CD8-positive, alpha-beta memory T cell (primary cell): Measurements from ENCODE around the gene NXN. TPM values are rescaled to one million over a fixed set of nuclear protein-coding genes. Genes with fewer than 3 reads are reported as not detected.
"Not testable (repeated sequence)": the region's sequence is repeated elsewhere in the genome, so short reads cannot be mapped to it uniquely, and the experiment has no call there.

Experiments used
- CTCF ChIA-PET: fragments of 350-600 bp; sonication (Branson Sonifier 250); formaldehyde crosslinking; loops from one replicate; lab custom pipeline; 2021; ENCODE audit warnings: antibody characterized with exemption; lab: Charles Lee
- POLR2A ChIA-PET: fragments of 350-600 bp; sonication (Branson Sonifier 250); formaldehyde crosslinking; loops from one replicate; lab custom pipeline; 2021; ENCODE audit warnings: antibody characterized with exemption; lab: Charles Lee
- DNase-seq, 5 donors: peaks; one replicate each; pipeline versions ENCODE4 v3.0.0 to v3.0.0-alpha.2; 2020 to 2022; ENCODE audit warnings: mixed read lengths in 1 of 5
- H3K27ac ChIP-seq: one replicate; pipeline ENCODE4 v1.7.0; 2013; ENCODE audit warnings: low read depth, mild to moderate bottlenecking, low read length, moderate library complexity
- H3K27me3 ChIP-seq: 2 replicates; pipeline ENCODE4 v1.7.0; 2013; ENCODE audit warnings: low read length, mild to moderate bottlenecking; ENCODE audit not compliant: insufficient read depth, poor library complexity, severe bottlenecking
- H3K36me3 ChIP-seq: 2 replicates; pipeline ENCODE4 v1.7.0; 2013; ENCODE audit warnings: mild to moderate bottlenecking, low read length, moderate library complexity; ENCODE audit not compliant: insufficient read depth
- H3K4me1 ChIP-seq: 2 replicates; pipeline ENCODE4 v1.7.0; 2013; ENCODE audit warnings: mild to moderate bottlenecking, low read length, moderate library complexity; ENCODE audit not compliant: insufficient read depth
- H3K4me3 ChIP-seq: 2 replicates; pipeline ENCODE4 v1.7.0; 2013; ENCODE audit warnings: mild to moderate bottlenecking, low read length
- H3K9me3 ChIP-seq: 2 replicates; pipeline ENCODE4 v1.7.0; 2013; ENCODE audit warnings: mild to moderate bottlenecking, low read length
- H3K27ac Mint-ChIP-seq, 8 donors: one replicate each; pipeline ENCODE4 v1.8.0; 2020 to 2021; ENCODE audit warnings: mixed read lengths in 8 of 8, mild to moderate bottlenecking in 6 of 8, inconsistent platforms in 3 of 8, moderate library complexity in 3 of 8
- H3K27me3 Mint-ChIP-seq, 2 donors: one replicate each; pipeline ENCODE4 v1.8.0; 2020 to 2021; ENCODE audit warnings: mixed read lengths in 2 of 2, mild to moderate bottlenecking in 1 of 2, moderate library complexity in 1 of 2
- H3K36me3 Mint-ChIP-seq, 3 donors: one replicate each; pipeline ENCODE4 v1.8.0; 2020 to 2021; ENCODE audit warnings: mixed read lengths in 3 of 3, inconsistent platforms in 1 of 3, mild to moderate bottlenecking in 1 of 3
- H3K4me1 Mint-ChIP-seq, 3 donors: one replicate each; pipeline ENCODE4 v1.8.0; 2020 to 2021; ENCODE audit warnings: mixed read lengths in 3 of 3, inconsistent platforms in 1 of 3, mild to moderate bottlenecking in 1 of 3
- H3K4me3 Mint-ChIP-seq, 7 donors: one replicate each; pipeline ENCODE4 v1.8.0; 2020 to 2021; ENCODE audit warnings: mixed read lengths in 7 of 7, mild to moderate bottlenecking in 6 of 7, moderate library complexity in 4 of 7, inconsistent platforms in 2 of 7
- H3K9me3 Mint-ChIP-seq, 5 donors: one replicate each; pipeline ENCODE4 v1.8.0; 2020 to 2022; ENCODE audit warnings: mixed read lengths in 5 of 5, mild to moderate bottlenecking in 3 of 5, moderate library complexity in 2 of 5, inconsistent platforms in 1 of 5
- polyA plus RNA-seq: library from polyadenylated mRNA; unstranded; fragments of 300-500 nt; fragmentation: Illumina TruSeq; gene quantifications from one replicate; pipeline ENCODE4 v1.2.3, GENCODE V29; 2021
- total RNA-seq, 2 experiments: library from RNA; stranded (reverse); gene quantifications; one replicate each; pipeline ENCODE4 v1.2.3, GENCODE V29; 2021

Gene NXN
- total and polyA plus RNA-seq, 3 experiments from 2014 or later = 0.08 to 0.42 (median 0.31) TPM

DNA sequence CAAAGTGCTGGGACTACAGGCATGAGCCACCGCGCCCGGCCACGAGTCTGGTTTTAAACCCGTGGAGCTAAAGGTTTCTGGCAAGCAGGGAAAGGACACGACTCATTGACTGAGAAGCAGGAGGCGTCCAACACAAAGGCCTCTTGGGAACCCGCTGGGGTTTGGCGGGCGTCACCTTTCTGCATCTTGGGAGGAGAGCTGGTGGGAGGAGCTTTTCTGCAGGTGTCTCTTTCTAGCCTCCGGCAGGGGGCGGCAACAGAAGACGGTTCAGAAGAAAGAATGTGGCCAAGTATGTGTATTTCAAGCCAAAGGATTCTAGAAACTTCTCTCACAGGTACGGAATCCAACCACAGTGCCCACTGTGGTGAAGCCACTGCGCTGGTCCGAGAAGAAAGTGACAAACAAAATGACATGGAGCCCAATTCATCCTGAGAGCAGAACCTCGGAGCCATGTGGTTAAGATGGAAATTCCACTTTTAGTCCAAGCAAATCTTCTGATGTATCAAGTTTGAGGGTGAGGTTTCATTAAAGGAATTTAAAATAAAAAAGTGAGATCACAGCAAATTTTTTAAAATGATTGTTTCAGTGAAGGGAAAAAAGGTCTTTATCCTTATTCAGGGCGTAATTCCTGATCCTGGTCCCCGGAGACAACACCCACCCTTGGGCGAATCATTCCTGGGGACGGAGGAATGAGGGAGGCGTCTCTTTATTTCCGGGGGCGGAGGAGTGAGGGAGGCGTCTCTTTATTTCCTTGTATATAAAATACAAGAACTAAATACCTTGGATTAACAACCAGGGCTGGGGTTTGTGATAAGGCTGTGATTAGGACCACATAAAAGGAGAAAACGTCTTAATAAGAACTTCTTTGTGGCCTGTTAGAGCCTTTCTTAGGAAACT lies 99.8 kb downstream of the NXN start:
- Mint-ChIP-seq H3K27me3 (peaks cover 34 to 35% of the 10 kb centered on the region in 2 donors), H3K36me3 (no peaks in the 10 kb centered on the region), H3K9me3 (no peaks in the 10 kb centered on the region), H3K4me3 (no peak overlapping the region), H3K4me1 (peaks cover 7 to 10% (median 9%) of the 10 kb centered on the region in 3 donors), H3K27ac (peak overlapping the region in 1 of 8 donors; percentile 77)
- DNase-seq = peak; percentile 49 to 78 (median 51)
- H3K4me3 ChIP-seq = no peak overlapping the region
- H3K27me3 ChIP-seq = no peaks in the 10 kb centered on the region
- CTCF ChIA-PET = interaction anchor here (0.6 to 2.7 kb wide), 5 partner anchors 12 to 121 kb away, joined by 3 to 18 read pairs (median 6); partner anchors contain the start of gene TIMM22
- no peaks in the 10 kb centered on the region for H3K4me1 ChIP-seq
- H3K9me3 ChIP-seq = no peaks in the 10 kb centered on the region
- POLR2A ChIA-PET = interaction anchor here (0.5 to 1.1 kb wide), 2 partner anchors 70 to 101 kb away, joined by 4 to 5 read pairs; no protein-coding TSS in a partner anchor
- no peaks in the 10 kb centered on the region for H3K36me3 ChIP-seq
- no peak overlapping the region for H3K27ac ChIP-seq

GRCh38 chr17:877630-878029 lies 101.9 kb downstream of the NXN start:
- DNase-seq = no peak
- no peaks in the 10 kb centered on the region for H3K9me3 Mint-ChIP-seq
- H3K4me1 Mint-ChIP-seq = peaks cover 7 to 10% (median 9%) of the 10 kb centered on the region in 3 donors
- no peak overlapping the region for H3K27ac Mint-ChIP-seq
- H3K27me3 Mint-ChIP-seq = peaks cover 30 to 31% of the 10 kb centered on the region in 2 donors
- Histone ChIP-seq H3K4me1 (no peaks in the 10 kb centered on the region), H3K27me3 (no peaks in the 10 kb centered on the region), H3K27ac (no peak overlapping the region), H3K9me3 (no peaks in the 10 kb centered on the region), H3K4me3 (no peak overlapping the region), H3K36me3 (no peaks in the 10 kb centered on the region)
- no peak overlapping the region for H3K4me3 Mint-ChIP-seq
- H3K36me3 Mint-ChIP-seq = no peaks in the 10 kb centered on the region
- ChIA-PET CTCF (interaction anchor here (0.8 to 2.7 kb wide), 2 partner anchors 103 to 119 kb away, joined by 3 to 10 read pairs; partner anchors contain the start of gene TIMM22), POLR2A (no interaction called here)

DNA sequence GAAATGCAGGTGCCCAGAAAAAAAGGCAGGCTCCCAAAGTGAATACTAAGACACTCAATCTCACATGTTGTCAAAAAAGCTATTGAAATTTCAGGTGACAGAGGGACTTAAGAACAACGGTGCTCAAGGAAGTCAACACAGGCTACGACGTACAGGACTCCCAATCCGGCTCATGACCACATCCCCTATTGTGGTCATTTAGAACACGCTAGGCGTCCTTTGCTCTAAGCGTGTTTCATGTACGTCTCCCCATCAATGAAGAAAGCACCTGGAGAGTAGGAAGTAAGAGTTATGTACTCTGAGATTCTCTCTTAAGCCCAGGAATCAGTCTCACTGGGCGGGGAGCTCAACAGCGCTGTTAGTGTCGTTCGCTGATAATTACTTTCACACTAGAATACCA lies 103.3 kb downstream of the NXN start:
- Mint-ChIP-seq H3K4me1 (peaks cover 7 to 10% (median 9%) of the 10 kb centered on the region in 3 donors), H3K27ac (no peak overlapping the region), H3K9me3 (no peaks in the 10 kb centered on the region), H3K36me3 (no peaks in the 10 kb centered on the region), H3K27me3 (peaks cover 29 to 34% of the 10 kb centered on the region in 2 donors), H3K4me3 (peak overlapping the region in 1 of 7 donors; percentile 49)
- H3K4me1 ChIP-seq = no peaks in the 10 kb centered on the region
- H3K9me3 ChIP-seq = no peaks in the 10 kb centered on the region
- H3K4me3 ChIP-seq = no peak overlapping the region
- H3K36me3 ChIP-seq = no peaks in the 10 kb centered on the region
- CTCF ChIA-PET = interaction anchor here (1.3 to 1.5 kb wide), 2 partner anchors 105 to 120 kb away, joined by 4 to 6 read pairs; partner anchors contain the start of gene TIMM22
- POLR2A ChIA-PET = interaction anchor here (0.6 to 0.7 kb wide), 2 partner anchors 24 to 947 kb away, joined by 4 to 10 read pairs; no protein-coding TSS in a partner anchor
- DNase-seq = peak in 3 of 5 donors; percentile 29 to 75 (median 56)
- no peak overlapping the region for H3K27ac ChIP-seq
- H3K27me3 ChIP-seq = no peaks in the 10 kb centered on the region

DNA sequence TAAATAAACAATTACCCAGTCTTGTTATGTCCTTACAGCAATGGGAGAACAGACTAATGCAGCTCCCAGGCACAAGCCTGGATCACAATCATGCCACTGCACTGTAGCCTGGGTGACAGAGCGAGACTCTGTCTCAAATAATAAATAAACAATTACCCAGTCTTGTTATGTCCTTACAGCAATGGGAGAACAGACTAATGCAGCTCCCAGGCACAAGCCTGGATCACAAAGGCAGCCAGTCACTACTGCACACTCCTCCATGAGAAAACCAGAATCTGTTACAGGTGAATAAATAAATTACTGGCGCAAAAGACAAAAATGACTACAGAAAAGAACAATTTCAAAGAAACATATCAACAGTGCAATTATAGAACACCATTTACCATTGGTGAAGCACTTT lies 105.0 kb downstream of the NXN start:
- H3K27ac Mint-ChIP-seq, H3K36me3 Mint-ChIP-seq, H3K27ac ChIP-seq, CTCF ChIA-PET, H3K4me3 Mint-ChIP-seq, H3K4me1 Mint-ChIP-seq, H3K4me1 ChIP-seq, H3K36me3 ChIP-seq, POLR2A ChIA-PET, DNase-seq, H3K4me3 ChIP-seq, H3K9me3 Mint-ChIP-seq, H3K27me3 ChIP-seq, H3K9me3 ChIP-seq: not testable (repeated sequence)
- peaks cover 30 to 31% of the 10 kb centered on the region in 2 donors for H3K27me3 Mint-ChIP-seq

DNA sequence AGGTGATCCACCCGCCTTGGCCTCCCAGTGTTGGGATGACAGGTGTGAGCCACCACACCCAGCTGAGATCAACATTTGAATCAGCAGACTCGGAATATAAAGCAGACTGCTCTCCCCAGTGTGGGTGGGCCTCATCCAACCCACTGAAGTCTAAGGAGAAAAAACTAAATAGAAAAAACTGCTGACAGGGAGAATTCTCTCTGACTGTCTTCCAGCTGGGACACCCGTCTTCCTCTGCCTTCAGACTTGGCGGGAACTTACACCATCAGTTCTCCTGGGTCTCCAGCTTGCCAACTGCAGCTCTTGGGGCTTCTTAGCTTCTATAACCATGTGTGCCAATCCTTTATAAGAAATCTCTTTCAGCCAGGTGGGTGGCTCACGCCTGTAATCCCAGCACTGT lies 106.7 kb downstream of the NXN start:
- Mint-ChIP-seq H3K4me1 (peaks cover 5 to 6% (median 6%) of the 10 kb centered on the region in 3 donors), H3K27me3 (peaks cover 38 to 42% of the 10 kb centered on the region in 2 donors)

GRCh38 chr17:871751-872519 lies 107.6 kb downstream of the NXN start:
- ChIA-PET CTCF (no interaction called here), POLR2A (no interaction called here)
- Mint-ChIP-seq H3K9me3 (no peaks in the 10 kb centered on the region), H3K4me1 (peaks cover 4 to 6% (median 5%) of the 10 kb centered on the region in 3 donors), H3K36me3 (no peaks in the 10 kb centered on the region), H3K27me3 (peaks cover 37 to 40% of the 10 kb centered on the region in 2 donors), H3K27ac (peak overlapping the region in 1 of 8 donors; percentile 7), H3K4me3 (no peak overlapping the region)
- Histone ChIP-seq H3K4me3 (no peak overlapping the region), H3K27ac (no peak overlapping the region), H3K9me3 (no peaks in the 10 kb centered on the region), H3K36me3 (no peaks in the 10 kb centered on the region), H3K4me1 (no peaks in the 10 kb centered on the region), H3K27me3 (no peaks in the 10 kb centered on the region)
- peak in 1 of 5 donors; percentile 31 for DNase-seq

More for the DNA sequence above, 106.7 kb downstream of the NXN start:
- Histone ChIP-seq H3K4me3 (no peak overlapping the region), H3K36me3 (no peaks in the 10 kb centered on the region), H3K4me1 (no peaks in the 10 kb centered on the region), H3K27me3 (no peaks in the 10 kb centered on the region), H3K27ac (no peak overlapping the region), H3K9me3 (no peaks in the 10 kb centered on the region)
- H3K9me3 Mint-ChIP-seq = no peaks in the 10 kb centered on the region
- DNase-seq = no peak
- ChIA-PET CTCF (interaction anchor here (0.6 kb wide), 1 partner anchor 124 kb away, joined by 3 read pairs; the partner anchor contains the start of gene TIMM22), POLR2A (no interaction called here)
- H3K4me3 Mint-ChIP-seq = no peak overlapping the region
- no peaks in the 10 kb centered on the region for H3K36me3 Mint-ChIP-seq
- no peak overlapping the region for H3K27ac Mint-ChIP-seq

GRCh38 chr17:869567-870525 lies 109.7 kb downstream of the NXN start:
- ChIA-PET POLR2A (no interaction called here), CTCF (no interaction called here)
- no peak overlapping the region for H3K27ac Mint-ChIP-seq
- Histone ChIP-seq H3K9me3 (no peaks in the 10 kb centered on the region), H3K4me1 (no peaks in the 10 kb centered on the region), H3K27me3 (no peaks in the 10 kb centered on the region), H3K4me3 (no peak overlapping the region), H3K27ac (no peak overlapping the region), H3K36me3 (no peaks in the 10 kb centered on the region)
- H3K9me3 Mint-ChIP-seq = no peaks in the 10 kb centered on the region
- peaks cover 31 to 49% of the 10 kb centered on the region in 2 donors for H3K27me3 Mint-ChIP-seq
- no peaks in the 10 kb centered on the region for H3K4me1 Mint-ChIP-seq
- DNase-seq = no peak
- H3K4me3 Mint-ChIP-seq = peak overlapping the region in 1 of 7 donors; percentile 10
- H3K36me3 Mint-ChIP-seq = no peaks in the 10 kb centered on the region
